GM12878 (cell line): ENCODE measurements around the gene PLXND1. TPM values are rescaled to one million over a fixed set of nuclear protein-coding genes. Genes with fewer than 3 reads are reported as not detected.

ENCODE experiments used
- ATAC-seq: fragments of 200-7000 bp; cut with Tn5 transposase; 3 replicates; pipeline ENCODE4 v1.9.1; 2020; ENCODE audit warnings: mild to moderate bottlenecking, moderate library complexity
- BruUV-seq: library from RNA; stranded (reverse); fragments of 400-500 nt; replicated peaks from 2 replicates; lab custom pipeline; 2021; lab: Mats Ljungman, UMichigan
- CTCF ChIA-PET: fragments of 300-600 bp; sonication (Branson Sonifier 250); formaldehyde crosslinking; extraction: SDS; loops from one replicate; lab custom pipeline; 2021; ENCODE audit warnings: inconsistent platforms; lab: Yijun Ruan, JAX
- POLR2A ChIA-PET: fragments of 350-600 bp; formaldehyde crosslinking; extraction: SDS; loops from one replicate; lab custom pipeline; 2021; ENCODE audit warnings: inconsistent platforms; lab: Charles Lee
- RAD21 ChIA-PET: fragments of 300-600 bp; sonication (Branson Sonifier 250); formaldehyde crosslinking; loops from one replicate; lab custom pipeline; 2023; ENCODE audit warnings: antibody characterized with exemption; ENCODE audit not compliant: unreplicated experiment; lab: Charles Lee
- SMC1A ChIA-PET: fragments of 300-600 bp; sonication (Branson Sonifier 250); formaldehyde crosslinking; loops from one replicate; lab custom pipeline; 2023; ENCODE audit not compliant: unreplicated experiment, uncharacterized antibody; lab: Charles Lee
- DNase-seq: peaks from one replicate; pipeline ENCODE4 v3.0.0-alpha.2; 2011; ENCODE audit warnings: low read depth, low spot score
- FAIRE-seq: peaks from 3 replicates; lab custom pipeline; 2011; peaks lifted over from hg19 to GRCh38; lab: Jason Lieb, UNC
- H2AFZ ChIP-seq: 2 replicates; pipeline ENCODE4 v1.6.0; 2011; ENCODE audit warnings: low read depth, low read length, control low read depth; ENCODE audit not compliant: control insufficient read depth
- H3K27ac ChIP-seq: 2 replicates; pipeline ENCODE4 v1.5.1; 2011; ENCODE audit warnings: control low read depth; ENCODE audit not compliant: control insufficient read depth, insufficient read depth
- H3K27me3 ChIP-seq, 2 experiments: replicated peaks in 1 of 2; 2 replicates each; pipeline versions ENCODE4 v1.6.0 to v1.6.1; 2011; ENCODE audit warnings: low read length in 1 of 2; ENCODE audit not compliant: control insufficient read depth in 2 of 2, insufficient read depth in 2 of 2
- H3K36me3 ChIP-seq, 2 experiments: 2 replicates each; pipeline ENCODE4 v1.5.1; 2011; ENCODE audit warnings: low read length in 1 of 2; ENCODE audit not compliant: control insufficient read depth in 2 of 2, insufficient read depth in 2 of 2
- H3K4me1 ChIP-seq: 2 replicates; pipeline ENCODE4 v1.6.1; 2011; ENCODE audit warnings: mild to moderate bottlenecking, low read length, moderate library complexity, mixed read lengths; ENCODE audit not compliant: control insufficient read depth, insufficient read depth
- H3K4me2 ChIP-seq: 2 replicates; pipeline ENCODE4 v1.6.0; 2011; ENCODE audit warnings: control low read depth; ENCODE audit not compliant: control insufficient read depth, insufficient read depth
- H3K4me3 ChIP-seq: fragments of 200-600 bp; sonication (generic); 2 replicates; pipeline ENCODE4 v1.5.1; 2016
- H3K79me2 ChIP-seq: 2 replicates; pipeline ENCODE4 v1.6.0; 2011; ENCODE audit warnings: low read length; ENCODE audit not compliant: control insufficient read depth, insufficient read depth
- H3K9ac ChIP-seq: 2 replicates; pipeline ENCODE4 v1.8.0; 2011; ENCODE audit warnings: low read length, control low read depth, mixed read lengths; ENCODE audit not compliant: control insufficient read depth, insufficient read depth
- H3K9me3 ChIP-seq: replicated peaks from 3 replicates; pipeline ENCODE4 v1.5.1; 2011; ENCODE audit warnings: mild to moderate bottlenecking, low read length; ENCODE audit not compliant: control insufficient read depth, insufficient read depth
- H4K20me1 ChIP-seq: 2 replicates; pipeline ENCODE4 v1.6.0; 2011; ENCODE audit not compliant: control insufficient read depth, insufficient read depth
- DPF2 ChIP-seq: fragments of 450-650 bp; IDR thresholded peaks from 2 replicates; pipeline ENCODE4 v1.6.1; 2017; ENCODE audit warnings: mild to moderate bottlenecking
- ESRRA ChIP-seq: IDR thresholded peaks from 2 replicates; pipeline ENCODE4 v1.6.1; 2012; ENCODE audit warnings: mild to moderate bottlenecking, low read length, improper control_type of control experiment
- ETV6 ChIP-seq, 2 experiments: fragments of 450-650 bp in 1 of 2; IDR thresholded peaks in 1 of 2; conservative IDR thresholded peaks in 1 of 2; 2 replicates each; pipeline ENCODE4 v1.6.1; 2014; ENCODE audit warnings: antibody characterized with exemption in 1 of 2, borderline replicate concordance in 1 of 2, low read depth in 1 of 2, mild to moderate bottlenecking in 1 of 2, moderate library complexity in 1 of 2
- IKZF1 ChIP-seq: fragments of 450-650 bp; conservative IDR thresholded peaks from 2 replicates; pipeline ENCODE4 v1.6.1; 2017; ENCODE audit warnings: antibody characterized with exemption, mild to moderate bottlenecking
- MXI1 ChIP-seq: fragments of 150-350 bp; IDR thresholded peaks from 2 replicates; pipeline ENCODE4 v1.6.1; 2011; ENCODE audit warnings: low read depth, mild to moderate bottlenecking, inconsistent platforms, low read length, improper control_type of control experiment
- MYC ChIP-seq: IDR thresholded peaks from 2 replicates; pipeline ENCODE4 v1.6.1; 2011; ENCODE audit warnings: mild to moderate bottlenecking, low read length, moderate library complexity, inconsistent platforms; ENCODE audit not compliant: insufficient read depth, insufficient replicate concordance, insufficient read length, severe bottlenecking
- NFYB ChIP-seq: IDR thresholded peaks from 2 replicates; pipeline ENCODE4 v1.6.1; 2011; ENCODE audit warnings: low read depth, mild to moderate bottlenecking, low read length, improper control_type of control experiment, moderate library complexity; ENCODE audit not compliant: insufficient read depth
- NR2C1 ChIP-seq: fragments of 450-650 bp; IDR thresholded peaks from 2 replicates; pipeline ENCODE4 v1.6.1; 2017; ENCODE audit warnings: antibody characterized with exemption, mild to moderate bottlenecking, moderate library complexity
- NRF1 ChIP-seq: conservative IDR thresholded peaks from 2 replicates; pipeline ENCODE4 v1.6.1; 2011; ENCODE audit warnings: mild to moderate bottlenecking, low read depth, low read length, improper control_type of control experiment
- STAT3 ChIP-seq: IDR thresholded peaks from 2 replicates; pipeline ENCODE4 v1.6.1; 2011; ENCODE audit warnings: low read depth, low read length, improper control_type of control experiment
- YY1 ChIP-seq: IDR thresholded peaks from 2 replicates; pipeline ENCODE4 v1.6.1; 2011; ENCODE audit warnings: low read depth, mild to moderate bottlenecking, low read length
- WGBS: methylation state at CpG from one replicate; pipeline ENCODE4 v1.1.6; 2016; ENCODE audit warnings: low lambda C conversion rate; ENCODE audit not compliant: insufficient replicate concordance, insufficient coverage; ENCODE audit errors: missing lambda C conversion rate; 5-methylcytosine and 5-hydroxymethylcytosine counted together
- in situ Hi-C: fragments of 300-500 bp; cut with MboI; formaldehyde crosslinking; loops from 9 replicates; pipeline ENCODE4 v1.14.3; 2018; ENCODE audit warnings: mixed read lengths
- intact Hi-C: fragments of 100-400 bp; cut with micrococcal nuclease; formaldehyde crosslinking; loops from one replicate; pipeline ENCODE4 v1.14.2; 2022; ENCODE audit not compliant: unreplicated experiment
- polyA plus RNA-seq, 11 experiments: library from polyadenylated mRNA; depleted of rRNA in 4 of 11; unstranded in 6 of 11; stranded (reverse) in 5 of 11; fragments of >200 nt; fragmentation: Nextera tagmentation in 4 of 11; fragmentation: Illumina TruSeq in 1 of 11; extraction: Ambion mirVana in 4 of 11; extraction: Trizol in 1 of 11; gene quantifications; 1 replicate in 1 of 11; 2 replicates in 10 of 11; pipeline versions ENCODE4 v1.2.1 to v1.2.3, GENCODE V29; 2011 to 2016; ENCODE audit warnings: inconsistent platforms in 2 of 11, missing spikeins in 2 of 11, low read depth in 1 of 11
- total RNA-seq, 4 experiments: library from RNA; depleted of rRNA in 3 of 4; stranded (reverse); fragments of >200 nt in 3 of 4; fragmentation: Illumina TruSeq in 1 of 4; extraction: Trizol in 1 of 4; gene quantifications; 2 replicates each; pipeline versions ENCODE4 v1.2.1 to v1.2.3, GENCODE V29; 2013 to 2021
- TF ChIP-seq, protein P1 (sequence below): IDR thresholded peaks from 2 replicates; pipeline ENCODE4 v1.6.1; 2012; ENCODE audit warnings: mild to moderate bottlenecking, low read depth, low read length

PLXND1 gene
- total and polyA plus RNA-seq, 10 of the 15 experiments (the other 5 are each of a cell fraction or from before 2014, with no cell fraction given), result 0.01 to 2.3 (median 0.72) TPM; not detected in 7

DNA sequence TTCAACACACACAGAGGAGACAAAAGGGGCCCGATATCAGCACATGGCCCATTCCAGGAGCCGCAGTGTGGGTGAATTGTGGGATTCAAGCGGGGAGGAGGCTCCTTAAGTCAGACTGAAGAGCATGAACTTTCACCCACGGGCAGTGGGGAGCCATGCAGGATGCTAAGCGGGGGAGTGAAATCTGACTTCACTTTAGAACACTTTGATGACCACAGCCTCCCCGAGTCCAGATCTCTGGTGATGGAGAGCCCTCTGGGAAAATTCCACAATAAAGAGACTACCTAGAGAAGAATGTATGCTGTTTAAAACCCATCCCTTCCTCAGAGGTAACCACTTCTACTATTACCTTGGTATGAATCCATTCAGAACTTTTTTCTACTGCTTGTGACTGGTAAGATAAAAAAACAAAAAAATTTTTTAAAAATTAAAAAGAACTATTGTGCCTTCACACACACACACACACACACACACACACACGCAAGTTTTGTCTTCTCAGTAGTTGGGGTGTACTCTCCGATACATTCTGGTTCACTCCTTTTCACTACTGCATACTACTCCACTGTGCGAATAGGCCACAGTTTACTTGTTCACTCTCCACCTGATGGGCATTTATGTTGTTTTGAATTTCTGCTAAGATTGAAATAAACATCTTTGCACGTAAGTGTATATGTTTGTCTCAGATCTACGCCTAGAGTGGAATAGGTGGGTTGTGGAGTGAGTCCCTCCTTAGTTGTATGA, 65.5 kb downstream of the PLXND1 start:
- ChIA-PET SMC1A (no interaction called here), POLR2A (interaction anchor here (0.8 kb wide), 1 partner anchor 10 kb away, joined by 4 read pairs; no protein-coding TSS in a partner anchor), CTCF (no interaction called here), RAD21 (no interaction called here)
- BruUV-seq, result no TSS peak
- FAIRE-seq, result no peak
- no peak overlapping the region for H3K9ac ChIP-seq
- 63% methylated on average over 11 of the region's 11 CpGs for WGBS
- no peaks in the 10 kb centered on the region; a peak in 2 of 4 replicates for H3K27me3 ChIP-seq
- H3K4me2 ChIP-seq, result no peak overlapping the region
- H3K27ac ChIP-seq, result no peak overlapping the region
- no peak for DNase-seq
- intact Hi-C loops, result no loop called here
- no peaks in the 10 kb centered on the region for H3K4me1 ChIP-seq
- TF ChIP-seq IKZF1, result no peak
- TF ChIP-seq, all 136 proteins: peak for 0
- H3K79me2 ChIP-seq, result no peaks in the 10 kb centered on the region
- no peak overlapping the region for H3K4me3 ChIP-seq
- no peaks in the 10 kb centered on the region for H3K9me3 ChIP-seq
- no peaks in the 10 kb centered on the region for H3K36me3 ChIP-seq
- no peak for ATAC-seq
- in situ Hi-C loops, result no loop called here
- H2AFZ ChIP-seq, result no peak overlapping the region
- H4K20me1 ChIP-seq, result no peaks in the 10 kb centered on the region

DNA sequence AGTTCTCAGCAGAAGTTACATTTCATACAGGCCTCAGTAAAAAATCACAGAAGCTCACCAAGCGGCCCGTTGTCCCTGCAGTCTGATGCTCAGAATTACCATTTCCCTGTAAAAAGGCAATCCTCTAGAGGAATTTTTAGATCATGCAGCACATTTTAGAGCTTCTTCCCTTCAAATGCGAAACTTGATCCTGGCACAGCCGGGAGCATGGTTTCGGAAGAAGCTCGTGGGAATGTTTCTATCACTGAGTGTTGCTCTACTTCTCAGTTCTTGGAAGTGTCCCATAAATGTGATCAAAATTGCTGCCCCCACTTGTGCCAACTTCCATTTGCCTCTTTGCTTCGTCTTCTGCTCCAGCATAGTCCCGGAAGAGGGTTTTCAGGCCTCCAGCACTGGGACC, 67.3 kb downstream of the PLXND1 start:
- Histone ChIP-seq H3K36me3 (no peaks in the 10 kb centered on the region), H3K9ac (no peak overlapping the region), H2AFZ (no peak overlapping the region), H3K4me1 (no peaks in the 10 kb centered on the region), H4K20me1 (no peaks in the 10 kb centered on the region), H3K79me2 (no peaks in the 10 kb centered on the region), H3K9me3 (no peaks in the 10 kb centered on the region), H3K4me3 (no peak overlapping the region), H3K27me3 (no peaks in the 10 kb centered on the region; a peak in 1 of 4 replicates), H3K4me2 (no peak overlapping the region), H3K27ac (no peak overlapping the region)
- BruUV-seq, result no TSS peak
- ATAC-seq, result no peak
- no peak for FAIRE-seq
- ChIA-PET CTCF (no interaction called here), SMC1A (no interaction called here), POLR2A (no interaction called here), RAD21 (no interaction called here)
- 74% methylated on average over 8 of the region's 8 CpGs for WGBS
- intact Hi-C loops, result no loop called here
- in situ Hi-C loops, result no loop called here
- no peak for DNase-seq
- no peak for TF ChIP-seq NR2C1
- TF ChIP-seq DPF2, result no peak
- TF ChIP-seq YY1, result no peak
- no peak for TF ChIP-seq MXI1
- TF ChIP-seq, protein P1, sequence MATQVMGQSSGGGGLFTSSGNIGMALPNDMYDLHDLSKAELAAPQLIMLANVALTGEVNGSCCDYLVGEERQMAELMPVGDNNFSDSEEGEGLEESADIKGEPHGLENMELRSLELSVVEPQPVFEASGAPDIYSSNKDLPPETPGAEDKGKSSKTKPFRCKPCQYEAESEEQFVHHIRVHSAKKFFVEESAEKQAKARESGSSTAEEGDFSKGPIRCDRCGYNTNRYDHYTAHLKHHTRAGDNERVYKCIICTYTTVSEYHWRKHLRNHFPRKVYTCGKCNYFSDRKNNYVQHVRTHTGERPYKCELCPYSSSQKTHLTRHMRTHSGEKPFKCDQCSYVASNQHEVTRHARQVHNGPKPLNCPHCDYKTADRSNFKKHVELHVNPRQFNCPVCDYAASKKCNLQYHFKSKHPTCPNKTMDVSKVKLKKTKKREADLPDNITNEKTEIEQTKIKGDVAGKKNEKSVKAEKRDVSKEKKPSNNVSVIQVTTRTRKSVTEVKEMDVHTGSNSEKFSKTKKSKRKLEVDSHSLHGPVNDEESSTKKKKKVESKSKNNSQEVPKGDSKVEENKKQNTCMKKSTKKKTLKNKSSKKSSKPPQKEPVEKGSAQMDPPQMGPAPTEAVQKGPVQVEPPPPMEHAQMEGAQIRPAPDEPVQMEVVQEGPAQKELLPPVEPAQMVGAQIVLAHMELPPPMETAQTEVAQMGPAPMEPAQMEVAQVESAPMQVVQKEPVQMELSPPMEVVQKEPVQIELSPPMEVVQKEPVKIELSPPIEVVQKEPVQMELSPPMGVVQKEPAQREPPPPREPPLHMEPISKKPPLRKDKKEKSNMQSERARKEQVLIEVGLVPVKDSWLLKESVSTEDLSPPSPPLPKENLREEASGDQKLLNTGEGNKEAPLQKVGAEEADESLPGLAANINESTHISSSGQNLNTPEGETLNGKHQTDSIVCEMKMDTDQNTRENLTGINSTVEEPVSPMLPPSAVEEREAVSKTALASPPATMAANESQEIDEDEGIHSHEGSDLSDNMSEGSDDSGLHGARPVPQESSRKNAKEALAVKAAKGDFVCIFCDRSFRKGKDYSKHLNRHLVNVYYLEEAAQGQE, result no peak
- no peak for TF ChIP-seq NRF1
- TF ChIP-seq ETV6 (conservative IDR thresholded peaks at IDR 0.05 in 1 of 2, IDR thresholded peaks at IDR 0.05 in 1 of 2; ENCODE audit: borderline replicate concordance in 1 of 2, low read depth in 1 of 2), result no peak
- no peak for TF ChIP-seq NFYB
- no peak for TF ChIP-seq ESRRA
- TF ChIP-seq STAT3, result no peak
- no peak for TF ChIP-seq MYC
